CD4-positive, alpha-beta T cell treated with Interferon gamma for 1 hour (primary cell): Measurements from ENCODE around the gene RELT.
"Not testable (repeated sequence)": the region's sequence is repeated elsewhere in the genome, so short reads cannot be mapped to it uniquely, and the experiment has no call there.

Source experiments
- DNase-seq: peaks from one replicate; pipeline ENCODE4 v3.0.0-alpha.2; 2020

Gene RELT

GRCh38 chr11:73409431-73409830, 33.2 kb downstream of the RELT start:
- no peak for DNase-seq

DNA sequence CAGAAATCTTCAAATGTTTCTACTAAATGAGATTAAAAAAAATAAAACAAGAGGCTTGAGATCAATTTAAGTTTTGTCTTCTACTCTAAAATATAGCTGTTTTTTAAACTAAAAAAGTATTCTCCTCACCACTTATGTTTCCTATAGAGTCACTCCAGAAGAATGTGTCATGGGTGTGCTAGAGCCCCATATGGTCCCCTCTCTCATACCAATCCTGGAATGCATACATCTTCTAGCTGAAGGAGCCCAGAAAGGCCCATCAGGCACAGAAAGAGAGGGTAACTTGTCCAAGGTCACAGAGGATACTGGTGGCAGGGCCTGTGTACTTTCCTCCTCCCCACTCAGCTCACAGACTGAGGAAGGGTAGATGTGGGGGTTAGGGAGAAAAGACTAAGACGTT, 34.4 kb downstream of the RELT start:
- DNase-seq = no peak

- no peak for DNase-seq
Observed at GRCh38 chr11:73411031-73411430, 34.8 kb downstream of the RELT start.

DNA sequence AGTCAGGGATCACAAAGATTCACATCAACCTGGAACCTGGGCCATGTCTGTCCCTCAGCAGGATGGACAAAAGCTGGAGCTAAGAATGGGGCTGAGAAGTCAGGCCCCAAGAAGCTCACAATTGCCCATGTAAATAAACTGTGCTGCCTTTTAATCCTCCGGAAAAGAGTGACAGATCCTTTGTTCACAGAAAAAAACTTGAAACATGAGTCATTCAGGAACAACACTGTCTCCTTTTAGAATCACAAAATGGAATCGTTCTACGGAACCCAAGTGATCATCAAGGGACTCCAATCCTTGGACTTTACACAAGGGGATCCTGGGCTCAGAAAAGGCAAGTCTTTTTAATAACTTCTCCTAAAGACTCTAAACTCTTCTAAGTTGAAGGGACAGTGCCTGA, 36.1 kb downstream of the RELT start:
- no peak for DNase-seq

- DNase-seq = no peak
Observed at GRCh38 chr11:73413256-73413655, 37.1 kb downstream of the RELT start.

GRCh38 chr11:73414977-73415651, 38.9 kb downstream of the RELT start:
- no peak for DNase-seq

DNA sequence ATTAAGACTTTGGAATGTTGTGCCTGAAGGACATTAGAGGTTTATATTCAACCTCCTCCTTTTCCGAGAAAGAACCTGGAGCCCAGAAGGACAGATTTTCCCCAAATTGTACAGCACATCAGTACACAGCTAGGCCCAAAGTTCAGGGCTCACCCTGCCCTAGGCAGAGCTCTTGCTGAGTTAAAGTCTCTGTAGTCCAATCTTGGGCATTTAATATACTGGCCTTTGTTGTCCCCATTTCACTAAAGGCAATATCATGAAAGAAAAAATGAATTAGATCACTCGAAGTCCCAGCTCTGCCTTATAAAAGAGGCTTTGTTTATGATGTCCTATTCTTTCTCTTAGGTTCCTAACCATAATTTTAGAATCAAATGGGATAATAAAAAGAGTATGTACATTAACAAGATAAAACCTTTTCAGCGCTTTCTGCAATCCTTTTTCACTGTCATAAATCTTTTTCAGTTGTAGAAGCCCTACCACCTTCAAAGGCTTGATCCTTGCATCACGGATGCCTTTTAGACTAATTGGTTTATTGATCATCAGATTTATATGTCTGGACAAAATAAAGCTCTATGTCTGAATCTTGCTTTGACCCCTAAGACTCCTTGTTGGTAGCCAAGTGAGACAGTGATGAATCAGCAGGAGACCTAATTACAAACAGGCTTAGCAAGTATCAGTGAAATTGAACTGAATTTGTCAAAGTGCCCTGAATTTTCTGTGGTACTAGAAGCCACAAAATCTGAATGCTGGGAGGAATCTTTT, 39.8 kb downstream of the RELT start:
- no peak for DNase-seq

GRCh38 chr11:73416786-73417185, 40.6 kb downstream of the RELT start:
- DNase-seq = no peak

DNA sequence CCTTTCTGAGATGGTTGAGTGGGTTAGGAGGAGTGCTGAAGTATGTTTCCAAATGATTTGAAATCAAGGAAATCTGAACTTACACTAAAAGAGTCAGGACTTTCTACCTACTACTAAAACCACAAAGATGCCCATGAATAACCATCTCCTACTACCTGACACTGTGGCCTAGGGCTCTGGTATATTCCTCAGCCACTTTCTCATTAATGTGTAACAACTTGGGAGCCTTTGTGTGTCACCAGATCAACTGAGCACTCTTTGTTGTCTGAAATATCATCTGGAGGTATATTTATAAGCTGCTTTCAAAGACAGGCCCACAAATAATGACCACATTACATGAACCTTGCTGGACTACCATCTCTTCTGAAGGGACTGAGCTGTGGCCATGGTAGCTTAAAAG, 43.9 kb downstream of the RELT start:
- no peak for DNase-seq

GRCh38 chr11:73422886-73423285, 46.7 kb downstream of the RELT start:
- no peak for DNase-seq

DNA sequence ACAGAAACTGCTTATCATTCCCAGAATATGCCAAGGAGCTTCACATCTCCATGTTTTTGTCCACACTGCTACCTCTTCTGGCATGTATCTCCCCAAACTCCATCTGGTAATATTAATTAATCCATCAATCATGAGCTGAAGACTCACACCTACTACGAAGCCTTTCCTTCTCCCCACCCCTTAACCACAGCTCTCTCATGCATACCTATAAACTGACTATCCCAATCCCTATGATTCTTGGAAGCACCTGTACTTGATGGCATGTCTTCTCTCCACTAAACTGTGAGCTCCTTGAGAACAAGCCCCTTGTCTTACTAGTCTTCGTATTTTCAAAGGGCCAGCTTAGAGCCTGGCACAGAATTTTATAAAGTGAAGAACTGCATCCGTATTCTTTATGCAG, 47.3 kb downstream of the RELT start:
- DNase-seq = no peak

- peak; percentile 60 for DNase-seq
Observed at GRCh38 chr11:73425108-73425507, 48.9 kb downstream of the RELT start.

GRCh38 chr11:73426219-73426850, 50.1 kb downstream of the RELT start:
- DNase-seq = no peak

DNA sequence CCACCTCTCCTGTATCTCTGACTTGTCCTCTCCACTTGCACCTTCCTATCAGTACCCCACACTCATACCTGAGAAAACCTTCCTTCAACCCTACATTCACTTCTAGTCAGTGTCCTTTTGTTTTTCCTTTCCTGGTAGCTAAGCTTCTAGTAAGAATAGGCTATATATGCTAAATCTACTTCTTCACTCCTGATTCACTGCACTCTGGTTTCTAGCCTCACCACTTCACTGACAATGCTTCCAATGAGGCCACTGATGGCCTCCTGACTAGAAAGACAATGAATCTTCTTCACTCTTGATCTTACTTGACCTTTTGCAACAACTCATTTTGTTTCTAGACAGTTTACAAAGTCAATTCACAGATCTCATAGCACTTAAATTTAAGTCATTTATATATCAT, 52.0 kb downstream of the RELT start:
- no peak for DNase-seq

DNA sequence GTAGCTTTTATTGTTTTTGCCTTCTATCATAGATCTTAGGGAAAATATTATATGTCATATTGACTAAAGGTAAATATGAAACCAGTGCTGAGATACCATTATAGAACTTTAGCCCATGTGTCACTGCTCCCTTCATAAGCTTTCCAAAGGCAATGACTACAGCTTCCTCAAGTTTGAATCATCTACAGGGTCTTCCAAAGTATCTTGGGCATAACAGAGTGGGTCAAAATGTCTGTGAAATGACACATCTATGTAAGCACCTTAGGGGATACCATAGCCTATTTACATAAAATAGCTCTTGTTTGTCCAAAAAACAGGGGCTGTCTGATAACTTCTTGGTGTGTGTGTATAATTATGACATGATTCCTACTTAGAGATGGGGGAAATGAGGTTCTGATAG, 52.5 kb downstream of the RELT start:
- DNase-seq = no peak

DNA sequence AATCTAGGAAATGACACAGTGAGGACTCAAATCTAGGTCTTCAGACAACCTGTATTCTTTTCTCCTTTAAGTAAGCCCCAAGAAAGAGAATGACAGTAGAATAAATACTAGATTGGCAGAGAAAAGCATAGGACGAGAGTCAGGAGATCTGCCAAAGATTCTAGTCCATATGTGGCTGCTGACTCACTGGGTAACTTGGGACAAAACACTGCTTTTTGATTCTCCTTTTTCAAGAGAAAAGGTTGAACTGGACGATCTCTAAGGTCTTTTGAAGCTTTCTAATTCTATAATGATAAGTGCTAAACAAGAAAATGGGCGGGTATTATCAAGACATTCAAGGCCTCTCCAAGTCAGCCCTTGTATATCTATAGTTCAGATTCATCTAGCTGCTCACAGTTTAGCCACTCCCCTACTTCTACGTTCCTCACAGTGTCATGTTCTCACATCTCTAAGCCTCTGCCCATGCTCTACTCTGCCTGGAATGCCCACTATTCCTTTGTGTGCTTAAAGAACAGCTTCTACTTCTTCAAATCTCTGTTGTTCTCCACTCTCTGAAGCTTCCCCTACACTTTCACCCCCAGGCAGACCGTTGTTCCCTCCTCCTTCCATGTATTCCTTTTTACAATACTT, 53.0 kb downstream of the RELT start:
- no peak for DNase-seq

- DNase-seq = no peak
Observed at GRCh38 chr11:73430326-73430725, 54.1 kb downstream of the RELT start.

DNA sequence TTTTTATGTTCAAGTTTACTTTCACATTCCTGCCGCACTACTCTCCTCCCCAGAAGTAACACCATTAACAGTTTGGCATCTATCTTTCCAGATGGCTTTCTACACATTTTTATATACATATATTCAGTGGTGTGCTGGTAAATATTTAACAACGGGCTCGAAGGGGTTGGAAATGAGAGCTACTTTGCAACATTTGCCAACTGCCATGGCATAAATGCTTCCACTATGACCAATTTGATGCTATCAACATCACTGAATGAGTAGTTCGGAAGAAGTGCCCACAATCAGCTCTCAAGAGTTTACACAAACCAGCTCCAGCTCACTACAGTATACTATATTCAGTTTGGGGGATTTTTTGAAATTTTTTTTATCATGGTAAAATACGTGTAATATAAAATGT, 55.2 kb downstream of the RELT start:
- no peak for DNase-seq

GRCh38 chr11:73436859-73437258, 60.7 kb downstream of the RELT start:
- DNase-seq = not testable (repeated sequence)

GRCh38 chr11:73439002-73439843, 63.0 kb downstream of the RELT start:
- no peak for DNase-seq

DNA sequence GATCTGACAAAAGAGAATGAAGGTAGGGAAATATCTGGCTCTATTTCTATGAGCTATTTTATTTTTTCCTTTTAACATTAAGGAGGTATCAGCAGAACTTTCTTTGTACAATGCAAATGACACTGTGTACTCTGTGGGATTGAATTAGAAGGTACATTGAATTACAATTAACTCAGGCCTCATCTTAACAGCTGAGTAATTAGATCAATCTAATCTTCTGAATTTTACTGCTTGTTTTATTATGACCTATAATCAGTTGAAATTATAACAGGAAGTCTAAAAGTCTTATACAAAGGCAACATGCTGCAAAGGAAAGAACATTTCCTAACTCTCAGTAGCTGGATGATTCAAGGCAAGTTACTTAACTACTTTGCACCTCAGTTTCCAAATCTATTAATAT, 69.8 kb downstream of the RELT start:
- DNase-seq = no peak

GRCh38 chr11:73446766-73447165, 70.6 kb downstream of the RELT start:
- no peak for DNase-seq
